GM08714 (cell line): ENCODE data around the gene XKR8.

ENCODE experiments used
- H3K4me3 ChIP-seq: fragments of 200-500 bp; sonication (Bioruptor generic); 2 replicates; pipeline ENCODE4 v1.5.1; 2014; ENCODE audit warnings: mild to moderate bottlenecking, low read length, inconsistent platforms
- ZNF274 ChIP-seq: IDR thresholded peaks from 2 replicates; pipeline ENCODE4 v1.6.1; 2012; ENCODE audit warnings: mild to moderate bottlenecking, low read depth, low read length

The XKR8 gene

GRCh38 chr1:27959792-27960603 is at the start of gene XKR8:
Gene XKR8 (plus strand): TSS chr1:27959973. CDS start chr1:27960070, 97 bp downstream.
- no peak for TF ChIP-seq ZNF274
- H3K4me3 ChIP-seq: peak within 1 kb of the TSS; percentile 66; the same call in 1 of the 2 replicates

- TF ChIP-seq ZNF274: no peak
- no peak overlapping the region for H3K4me3 ChIP-seq
Observed at GRCh38 chr1:27912429-27912828, 47.3 kb upstream of the XKR8 start.

GRCh38 chr1:27915082-27915575 is 44.6 kb upstream of the XKR8 start:
- H3K4me3 ChIP-seq: peak overlapping the region; percentile 15; the same call in 1 of the 2 replicates
- no peak for TF ChIP-seq ZNF274

- TF ChIP-seq ZNF274: no peak
- H3K4me3 ChIP-seq: no peak overlapping the region
Observed at GRCh38 chr1:27922272-27922671, 37.5 kb upstream of the XKR8 start.

GRCh38 chr1:27928216-27928954 is 31.4 kb upstream of the XKR8 start:
- H3K4me3 ChIP-seq: no peak overlapping the region
- no peak for TF ChIP-seq ZNF274

GRCh38 chr1:27931184-27931583 is 28.6 kb upstream of the XKR8 start:
- H3K4me3 ChIP-seq: no peak overlapping the region
- TF ChIP-seq ZNF274: no peak

GRCh38 chr1:27931759-27932158 is 28.0 kb upstream of the XKR8 start:
- no peak for TF ChIP-seq ZNF274
- H3K4me3 ChIP-seq: no peak overlapping the region

GRCh38 chr1:27934818-27935549 is 24.8 kb upstream of the XKR8 start, which contains the start of gene SMPDL3B:
Gene SMPDL3B (plus strand): TSS chr1:27935000. CDS start chr1:27935184, 184 bp downstream.
- no peak within 1 kb of the TSS; the same call in 1 of the 2 replicates for H3K4me3 ChIP-seq
- TF ChIP-seq ZNF274: no peak

GRCh38 chr1:27935721-27936120 is 24.1 kb upstream of the XKR8 start:
- H3K4me3 ChIP-seq: no peak overlapping the region

GRCh38 chr1:27936370-27936769 is 23.4 kb upstream of the XKR8 start:
- no peak overlapping the region for H3K4me3 ChIP-seq
- no peak for TF ChIP-seq ZNF274

More at GRCh38 chr1:27935721-27936120, 24.1 kb upstream of the XKR8 start:
- no peak for TF ChIP-seq ZNF274

GRCh38 chr1:27937524-27937836 is 22.3 kb upstream of the XKR8 start:
- no peak overlapping the region for H3K4me3 ChIP-seq
- TF ChIP-seq ZNF274: no peak

- TF ChIP-seq ZNF274: no peak
Observed at GRCh38 chr1:27938488-27938887, 21.3 kb upstream of the XKR8 start.

GRCh38 chr1:27940297-27940696 is 19.5 kb upstream of the XKR8 start:
- no peak for TF ChIP-seq ZNF274
- no peak overlapping the region for H3K4me3 ChIP-seq

More at GRCh38 chr1:27938488-27938887, 21.3 kb upstream of the XKR8 start:
- H3K4me3 ChIP-seq: no peak overlapping the region
